Right lobe of liver (tissue), 6 donors: ENCODE measurements around the gene TSC1. TPM values are rescaled to one million over a fixed set of nuclear protein-coding genes. Genes with fewer than 3 reads are reported as not detected.

Source experiments
- ATAC-seq, 4 donors: fragments of 200-7000 bp; cut with Tn5 transposase; one replicate each; pipeline ENCODE4 v1.9.1; 2020; ENCODE audit warnings: mild to moderate bottlenecking in 4 of 4, moderate library complexity in 4 of 4
- DNase-seq, 3 donors: peaks; one replicate each; pipeline ENCODE4 v3.0.0-alpha.2; 2020
- H3K27ac ChIP-seq, 3 donors: fragments of 200-600 bp; one replicate each; pipeline ENCODE4 v1.8.0; 2022
- H3K27me3 ChIP-seq, 2 donors: fragments of 200-600 bp; one replicate each; pipeline ENCODE4 v1.8.0; 2022
- H3K36me3 ChIP-seq, 4 donors: fragments of 200-600 bp; sonication (generic) in 1 of 4; one replicate each; pipeline versions ENCODE4 v1.5.1 to v1.8.0; 2017 to 2022; ENCODE audit warnings: control low read depth in 1 of 4
- H3K4me1 ChIP-seq, 4 donors: fragments of 200-600 bp; sonication (generic) in 1 of 4; one replicate each; pipeline versions ENCODE4 v1.5.1 to v1.8.0; 2017 to 2022; ENCODE audit warnings: control low read depth in 1 of 4
- H3K4me3 ChIP-seq, 3 donors: fragments of 200-600 bp; one replicate each; pipeline ENCODE4 v1.8.0; 2022
- H3K9me3 ChIP-seq, 4 donors: fragments of 200-600 bp; sonication (generic) in 1 of 4; one replicate each; pipeline versions ENCODE4 v1.5.1 to v1.8.0; 2017 to 2022; ENCODE audit warnings: control low read depth in 1 of 4
- CTCF ChIP-seq, 4 donors: fragments of 200-600 bp in 3 of 4; fragments of 450-650 bp in 1 of 4; IDR thresholded peaks; one replicate each; pipeline versions ENCODE4 v1.5.1 to v1.8.0; 2016 to 2022; ENCODE audit warnings: antibody characterized with exemption in 4 of 4, mild to moderate bottlenecking in 2 of 4
- POLR2A ChIP-seq: fragments of 450-650 bp; IDR thresholded peaks from one replicate; pipeline ENCODE4 v1.6.1; 2017; ENCODE audit warnings: antibody characterized with exemption, mild to moderate bottlenecking
- WGBS: methylation state at CpG from one replicate; pipeline ENCODE4 v1.1.6; 2018; ENCODE audit warnings: low coverage, low lambda C conversion rate; ENCODE audit not compliant: insufficient coverage; ENCODE audit errors: missing lambda C conversion rate; 5-methylcytosine and 5-hydroxymethylcytosine counted together
- intact Hi-C, 2 donors: fragments of 100-400 bp; cut with DNase I; formaldehyde crosslinking; loops; one replicate each; pipeline versions ENCODE4 v1.11.2 to v1.14.1; 2022
- total RNA-seq, 6 experiments: library from RNA; depleted of rRNA in 2 of 6; stranded (reverse); fragments of >200 nt in 2 of 6; fragmentation: NEBNext Ultra II Directional in 3 of 6; extraction: Animal tissue kit (Norgen Biotek cat#: 25700) in 3 of 6; gene quantifications; one replicate each; pipeline versions ENCODE4 v1.1.0 to v1.2.4, GENCODE V29; 2016 to 2023
- donor health status: DM: no; HTN: yes; CAD: no.
- donor health status: DM: no; HTN: no; CAD: no.
- donor health status: DM: no; HTN: no; CAD: no.
- donor health status: DM: no; HTN: yes; CAD: no.
- donor health status: DM: no; HTN: yes; CAD: no.

TSC1 gene
- total RNA-seq, 6 experiments from 2014 or later, result 14.2 to 22.8 (median 18.3) TPM

- no peak overlapping the region for H3K27ac ChIP-seq
- WGBS, result 80% methylated on average over 1 of the region's 24 CpGs
Measured at GRCh38 chr9:132857616-132858342, 86.6 kb downstream of the TSC1 start.

GRCh38 chr9:132857031-132857430 is 87.4 kb downstream of the TSC1 start:
- intact Hi-C loops, result no loop called here

More at GRCh38 chr9:132857616-132858342, 86.6 kb downstream of the TSC1 start:
- Histone ChIP-seq H3K36me3 (no peaks in the 10 kb centered on the region), H3K4me3 (no peak overlapping the region), H3K4me1 (no peaks in the 10 kb centered on the region), H3K27me3 (no peaks in the 10 kb centered on the region), H3K9me3 (no peaks in the 10 kb centered on the region)
- no peak for DNase-seq
- TF ChIP-seq CTCF (IDR thresholded peaks at IDR 0.05) (no peak), POLR2A (no peak)
- no peak for ATAC-seq
- intact Hi-C loops, result no loop called here

GRCh38 chr9:132855904-132856303 is 88.5 kb downstream of the TSC1 start:
- intact Hi-C loops, result no loop called here
- Histone ChIP-seq H3K4me1 (no peaks in the 10 kb centered on the region), H3K27ac (no peak overlapping the region), H3K9me3 (no peaks in the 10 kb centered on the region), H3K36me3 (no peaks in the 10 kb centered on the region), H3K4me3 (no peak overlapping the region), H3K27me3 (no peaks in the 10 kb centered on the region)
- ATAC-seq (no peak), DNase-seq (no peak)
- WGBS, result 100% methylated on average over 1 of the region's 5 CpGs
- TF ChIP-seq CTCF (IDR thresholded peaks at IDR 0.05) (no peak), POLR2A (no peak)

More at GRCh38 chr9:132857031-132857430, 87.4 kb downstream of the TSC1 start:
- H3K4me1 ChIP-seq, result no peaks in the 10 kb centered on the region
- DNase-seq (peak in 1 of 3 donors; percentile 52), ATAC-seq (peak in 2 of 4 donors; percentile 41 to 75)
- H3K9me3 ChIP-seq, result no peaks in the 10 kb centered on the region
- no peaks in the 10 kb centered on the region for H3K36me3 ChIP-seq
- no peaks in the 10 kb centered on the region for H3K27me3 ChIP-seq
- no peak overlapping the region for H3K27ac ChIP-seq
- no peak for TF ChIP-seq CTCF (IDR thresholded peaks at IDR 0.05)
- no peak for TF ChIP-seq POLR2A
- no peak overlapping the region for H3K4me3 ChIP-seq
- WGBS, result 55% methylated on average over 4 of the region's 8 CpGs

GRCh38 chr9:132854832-132855231 is 89.6 kb downstream of the TSC1 start:
- ATAC-seq (no peak), DNase-seq (no peak)
- H3K4me1 ChIP-seq, result no peaks in the 10 kb centered on the region
- H3K36me3 ChIP-seq, result no peaks in the 10 kb centered on the region
- H3K27me3 ChIP-seq, result no peaks in the 10 kb centered on the region
- no peaks in the 10 kb centered on the region for H3K9me3 ChIP-seq
- 72% methylated on average over 10 of the region's 10 CpGs for WGBS
- no peak for TF ChIP-seq POLR2A
- no peak for TF ChIP-seq CTCF (IDR thresholded peaks at IDR 0.05)
- intact Hi-C loops, result no loop called here
- no peak overlapping the region for H3K4me3 ChIP-seq
- no peak overlapping the region for H3K27ac ChIP-seq
